Measurements from ENCODE around the gene ZRANB3.

DNA sequence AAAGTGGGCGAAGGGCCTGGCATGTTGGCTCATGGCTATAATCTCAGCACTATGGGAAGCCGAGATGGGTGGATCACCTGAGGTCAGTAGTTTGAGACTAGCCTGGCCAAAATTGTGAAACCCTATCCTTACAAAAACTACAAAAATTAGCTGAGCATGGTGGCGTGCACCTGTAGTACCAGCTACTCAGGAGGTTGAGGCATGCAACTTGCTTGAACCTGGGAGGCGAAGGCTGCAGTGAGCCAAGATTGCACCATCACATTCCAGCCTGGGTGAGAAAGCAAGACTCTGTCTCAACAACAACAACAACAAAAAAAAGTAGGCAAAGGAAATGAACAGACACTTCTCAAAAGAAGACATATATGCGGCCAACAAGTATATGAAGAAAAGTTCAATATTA, 282.4 kb downstream of the ZRANB3 start:
- TF ChIP-seq, protein P1, sequence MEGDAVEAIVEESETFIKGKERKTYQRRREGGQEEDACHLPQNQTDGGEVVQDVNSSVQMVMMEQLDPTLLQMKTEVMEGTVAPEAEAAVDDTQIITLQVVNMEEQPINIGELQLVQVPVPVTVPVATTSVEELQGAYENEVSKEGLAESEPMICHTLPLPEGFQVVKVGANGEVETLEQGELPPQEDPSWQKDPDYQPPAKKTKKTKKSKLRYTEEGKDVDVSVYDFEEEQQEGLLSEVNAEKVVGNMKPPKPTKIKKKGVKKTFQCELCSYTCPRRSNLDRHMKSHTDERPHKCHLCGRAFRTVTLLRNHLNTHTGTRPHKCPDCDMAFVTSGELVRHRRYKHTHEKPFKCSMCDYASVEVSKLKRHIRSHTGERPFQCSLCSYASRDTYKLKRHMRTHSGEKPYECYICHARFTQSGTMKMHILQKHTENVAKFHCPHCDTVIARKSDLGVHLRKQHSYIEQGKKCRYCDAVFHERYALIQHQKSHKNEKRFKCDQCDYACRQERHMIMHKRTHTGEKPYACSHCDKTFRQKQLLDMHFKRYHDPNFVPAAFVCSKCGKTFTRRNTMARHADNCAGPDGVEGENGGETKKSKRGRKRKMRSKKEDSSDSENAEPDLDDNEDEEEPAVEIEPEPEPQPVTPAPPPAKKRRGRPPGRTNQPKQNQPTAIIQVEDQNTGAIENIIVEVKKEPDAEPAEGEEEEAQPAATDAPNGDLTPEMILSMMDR (optimal IDR thresholded peaks at IDR 0.05 in 1 of 3, IDR thresholded peaks at IDR 0.05 in 1 of 3, conservative IDR thresholded peaks at IDR 0.05 in 1 of 3; ENCODE audit: extremely low read depth in 1 of 3, insufficient read depth in 2 of 3, low read length in 3 of 3), result no peak
- no peak for TF ChIP-seq EZH2 (IDR thresholded peaks at IDR 0.05; ENCODE audit: low read length)
